HG03196 (cell line): Measurements from ENCODE around the gene CMTM1.
"Not testable (repeated sequence)": the region's sequence is repeated elsewhere in the genome, so short reads cannot be mapped to it uniquely, and the experiment has no call there.

Source experiments
- ATAC-seq: cut with Tn5 transposase; IDR thresholded peaks from one replicate; pipeline ENCODE4 v1.9.1; 2021; ENCODE audit not compliant: unreplicated experiment

CMTM1 gene

DNA sequence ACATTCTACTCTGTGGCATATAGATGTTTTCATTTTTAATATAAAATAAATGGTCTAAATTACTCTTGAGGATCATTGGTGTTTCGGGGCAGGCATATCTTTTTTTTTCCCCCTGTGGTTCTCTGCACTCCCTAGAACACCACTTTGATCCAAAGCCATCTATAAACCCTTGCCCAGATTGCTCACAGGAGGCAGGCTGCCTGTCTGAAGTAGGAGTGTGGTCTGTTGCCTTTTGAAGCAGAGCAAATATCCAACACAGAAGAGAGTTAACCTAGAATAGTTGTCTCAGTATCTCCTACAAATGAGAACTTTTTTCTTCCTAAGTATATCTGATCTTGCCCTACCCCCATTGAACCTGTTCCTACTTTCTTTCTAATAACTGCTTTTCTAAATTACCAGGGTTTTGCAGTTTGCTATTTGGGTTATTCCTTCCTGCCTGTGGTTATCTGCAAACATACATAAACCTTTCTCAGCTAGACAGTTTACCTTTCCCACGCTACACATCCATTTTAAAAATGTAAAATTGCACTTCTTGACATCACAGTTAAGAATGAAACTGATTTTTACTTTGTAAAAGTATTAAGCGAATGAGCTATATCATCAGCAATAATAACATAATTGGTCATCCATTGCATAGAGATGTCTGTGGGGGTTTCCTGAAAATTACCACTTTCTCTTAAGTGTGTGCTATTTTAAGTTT lies 4.7 kb upstream of the CMTM1 start:
- ATAC-seq = no peak

DNA sequence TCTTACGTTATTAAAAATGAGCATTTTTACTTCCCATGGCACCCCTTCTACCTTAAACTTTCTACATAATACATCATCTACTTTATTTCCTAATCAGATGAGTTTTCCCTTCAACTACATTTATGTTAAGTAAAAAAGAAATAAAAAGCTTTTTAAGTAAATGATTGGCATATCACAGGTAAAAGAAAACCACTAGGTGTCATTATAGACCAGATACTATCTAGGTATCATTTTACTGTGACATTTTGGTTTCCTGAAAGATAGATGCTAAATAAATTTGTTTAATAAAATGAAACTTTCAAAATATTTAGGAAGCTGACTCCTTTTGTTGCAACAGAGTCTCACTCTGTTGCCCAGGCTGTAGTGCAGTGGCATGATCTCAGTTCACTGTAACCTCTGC lies 3.8 kb upstream of the CMTM1 start:
- no peak for ATAC-seq

DNA sequence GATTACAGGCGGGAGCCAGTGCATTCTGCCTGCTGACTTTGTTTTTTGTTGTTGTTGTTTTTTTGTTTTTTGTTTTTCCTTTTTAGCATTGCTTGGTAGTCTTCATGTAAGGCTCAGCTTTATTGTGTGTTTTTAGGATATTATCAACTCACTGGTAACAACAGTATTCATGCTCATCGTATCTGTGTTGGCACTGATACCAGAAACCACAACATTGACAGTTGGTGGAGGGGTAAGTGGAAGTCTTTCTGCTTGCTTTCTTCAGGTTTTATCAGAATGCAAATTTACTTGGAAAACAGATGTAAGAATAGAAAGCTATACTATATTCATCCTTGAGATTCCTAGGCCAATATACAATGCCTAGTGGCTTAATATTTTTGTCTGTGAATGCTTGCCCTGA lies 3.3 kb upstream of the CMTM1 start:
- ATAC-seq = no peak

DNA sequence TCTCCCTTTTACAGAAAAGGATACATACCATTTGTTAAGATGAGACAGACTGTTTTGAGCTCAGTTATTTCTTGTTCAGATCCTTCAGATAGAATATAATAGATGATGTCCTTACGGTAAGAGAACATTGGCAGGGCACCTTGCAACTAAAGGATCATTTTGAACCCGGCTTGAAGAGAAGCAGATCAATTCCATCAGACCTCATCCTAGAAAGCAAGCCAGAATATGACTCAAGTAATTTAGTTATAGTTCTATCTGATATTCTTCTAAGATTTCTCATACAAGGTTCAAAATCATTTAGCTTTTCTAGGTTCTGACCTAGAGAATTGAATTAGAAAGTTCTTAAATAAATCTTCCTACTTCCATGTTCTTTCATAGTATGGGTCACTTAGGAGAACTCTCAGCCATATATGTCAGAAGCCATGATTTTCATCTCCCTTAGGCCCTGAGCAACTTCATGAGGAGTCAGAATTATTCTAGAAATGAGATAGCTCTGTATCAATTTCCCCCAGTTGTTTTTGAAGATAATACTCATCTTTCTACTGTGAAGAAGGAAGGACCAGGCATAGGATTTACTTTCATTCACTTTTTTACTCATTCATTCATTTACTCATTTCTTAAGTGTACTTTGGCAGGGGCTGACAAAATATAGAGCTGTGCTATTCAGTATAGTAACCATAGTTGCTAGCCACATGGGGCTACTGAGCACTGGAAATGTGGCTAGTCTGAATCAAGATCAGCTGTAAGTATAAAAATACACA lies 2.5 kb upstream of the CMTM1 start:
- ATAC-seq = no peak

DNA sequence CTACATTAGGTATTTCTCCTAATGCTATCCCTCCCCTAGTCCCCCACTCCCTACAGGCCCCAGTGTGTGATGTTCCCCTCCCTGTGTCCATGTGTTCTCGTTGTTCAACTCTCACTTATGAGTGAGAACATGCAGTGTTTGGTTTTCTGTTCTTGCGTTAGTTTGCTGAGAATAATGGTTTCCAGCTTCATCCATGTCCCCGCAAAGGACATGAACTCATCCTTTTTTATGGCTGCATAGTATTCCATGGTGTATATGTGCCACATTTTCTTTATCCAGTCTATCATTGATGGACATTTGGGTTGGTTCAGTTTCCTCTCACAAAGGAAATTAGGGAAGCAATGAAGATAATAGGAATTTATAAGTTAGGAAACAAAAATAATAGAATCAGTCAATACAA lies 1.0 kb downstream of the CMTM1 start:
- not testable (repeated sequence) for ATAC-seq

DNA sequence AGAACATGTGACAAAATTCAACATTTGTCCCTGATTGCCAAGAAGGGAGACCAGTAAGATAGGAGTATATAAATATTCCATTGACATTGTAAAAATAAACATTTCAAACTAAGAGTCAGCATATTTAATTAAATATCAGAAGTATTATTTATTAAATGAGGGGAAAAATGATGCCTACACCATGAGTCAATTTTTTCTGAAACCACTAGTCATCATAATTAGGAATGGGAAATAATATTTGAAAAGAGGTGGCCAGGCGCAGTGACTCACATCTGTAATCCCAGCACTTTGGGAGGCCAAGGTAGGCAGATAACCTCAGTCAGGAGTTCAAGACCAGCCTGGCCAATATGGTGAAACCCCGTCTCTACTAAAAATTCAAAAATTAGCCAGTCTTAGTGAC lies 2.1 kb downstream of the CMTM1 start:
- no peak for ATAC-seq

DNA sequence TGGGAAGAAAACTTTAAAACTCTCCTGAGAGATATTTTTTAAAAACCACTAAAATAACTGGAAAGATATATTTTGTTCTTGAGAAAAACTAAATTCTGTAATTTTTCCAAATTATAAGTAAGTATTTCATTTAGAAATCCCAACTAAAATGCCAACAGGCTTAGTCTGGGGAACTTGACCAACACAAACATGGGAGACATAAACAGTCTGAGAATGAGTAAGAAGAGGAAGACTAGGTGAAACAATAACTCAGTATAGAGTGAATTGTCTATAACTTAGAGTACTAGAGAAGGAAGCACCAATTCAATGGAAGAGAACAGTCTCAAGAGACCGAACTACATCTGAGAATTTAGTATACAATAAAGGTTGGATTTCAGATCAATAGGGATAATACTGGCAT lies 2.9 kb downstream of the CMTM1 start:
- no peak for ATAC-seq

DNA sequence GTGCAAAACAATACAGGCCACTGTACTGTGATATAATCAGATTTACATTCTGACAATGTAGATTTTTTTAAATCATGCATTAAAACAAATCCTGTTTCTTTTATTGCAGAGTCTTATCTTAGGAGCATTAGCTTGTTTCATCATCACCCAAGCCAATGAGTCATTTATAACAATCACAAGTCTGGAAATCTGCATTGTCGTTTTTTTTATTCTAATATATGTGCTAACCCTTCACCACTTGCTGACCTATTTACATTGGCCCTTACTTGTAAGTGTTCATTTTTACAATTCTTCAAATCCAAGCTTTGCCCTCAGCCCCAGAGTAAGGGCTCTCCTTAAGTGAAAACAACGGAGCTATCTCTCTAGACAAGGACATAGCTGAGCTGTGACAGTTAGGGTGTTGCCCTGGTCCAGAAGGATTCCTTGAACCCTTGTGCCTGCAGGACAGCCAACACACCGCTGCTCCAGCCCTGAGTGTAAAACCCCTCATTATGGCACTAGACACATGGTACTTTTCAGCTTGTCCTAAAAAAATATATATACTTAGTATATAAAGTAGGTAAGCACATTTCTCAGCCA lies 3.7 kb downstream of the CMTM1 start:
- ATAC-seq = no peak

DNA sequence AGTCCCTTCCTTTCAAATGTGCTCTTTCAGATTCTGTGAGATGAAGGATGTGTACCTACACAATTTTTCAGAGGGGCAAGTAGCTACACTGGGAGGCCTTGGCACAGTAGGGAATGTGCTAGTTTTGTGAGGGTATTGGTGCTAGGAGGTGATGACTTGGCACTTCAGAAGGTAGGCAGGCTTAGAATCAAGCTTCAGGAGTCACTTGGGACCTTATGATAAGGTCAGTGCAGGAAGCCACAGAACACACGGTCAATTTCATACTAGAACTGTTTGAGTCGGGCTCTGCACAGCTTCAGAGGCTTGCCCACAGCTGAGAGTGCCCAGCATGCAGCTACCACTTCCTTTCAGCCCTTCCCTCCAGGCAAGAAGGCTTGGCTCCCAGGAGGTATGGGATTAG lies 6.1 kb downstream of the CMTM1 start:
- no peak for ATAC-seq

DNA sequence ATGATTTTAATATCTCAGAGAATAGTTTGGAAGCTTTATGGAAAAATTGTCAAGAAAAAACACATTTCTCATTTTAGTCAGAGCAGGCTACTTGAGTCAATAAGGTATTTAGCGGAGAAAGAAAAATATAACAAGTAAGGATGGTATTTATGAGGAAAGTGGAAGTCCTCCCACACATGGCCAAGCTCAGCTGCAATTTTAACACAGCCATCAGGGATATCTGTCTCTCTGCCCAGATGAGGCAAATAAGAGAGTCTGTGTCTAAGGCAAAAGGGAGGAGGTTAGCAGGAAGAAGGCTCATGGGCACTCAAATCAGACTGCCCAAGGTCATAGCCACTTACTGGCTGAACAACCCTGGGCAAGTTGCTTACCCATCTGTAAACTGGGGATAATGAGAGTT lies 7.8 kb downstream of the CMTM1 start:
- ATAC-seq = no peak

DNA sequence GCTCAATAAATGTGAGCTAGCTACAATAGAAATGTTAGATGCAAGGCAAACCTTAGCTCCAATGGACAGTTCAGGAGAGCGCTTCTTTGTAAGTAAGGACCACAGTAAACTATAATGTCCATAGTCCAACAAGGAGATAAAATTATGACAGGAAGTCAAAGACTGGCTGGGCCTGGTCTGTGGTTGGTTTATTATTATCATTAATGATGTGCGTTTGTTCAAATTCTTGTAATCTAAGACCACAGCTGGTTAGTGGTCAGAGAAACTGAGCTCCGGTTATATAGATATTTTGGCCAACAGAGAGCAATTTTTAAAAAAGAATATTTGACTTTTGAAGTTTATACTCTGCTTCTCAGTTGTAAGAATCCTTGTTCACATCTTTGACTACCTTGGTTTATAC lies 8.3 kb downstream of the CMTM1 start:
- ATAC-seq = no peak

DNA sequence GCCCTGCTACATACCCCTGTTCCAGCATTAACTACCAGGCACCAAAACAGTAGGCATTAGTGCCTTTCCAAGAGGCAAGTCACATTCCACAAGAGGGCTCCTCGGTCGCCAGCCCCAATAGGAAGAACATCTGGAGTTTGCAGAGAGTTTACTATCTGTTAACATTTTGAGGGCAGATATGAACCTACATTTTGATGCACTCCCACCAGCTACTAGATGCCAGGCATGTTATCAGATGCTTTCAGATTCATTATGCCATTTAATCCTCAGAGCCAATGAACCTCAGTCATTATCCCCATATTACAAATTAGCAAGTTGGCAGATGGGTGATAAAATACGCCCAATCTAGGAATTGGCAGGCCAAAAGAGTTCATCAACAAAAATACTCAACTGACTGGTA lies 8.8 kb downstream of the CMTM1 start:
- ATAC-seq = no peak

DNA sequence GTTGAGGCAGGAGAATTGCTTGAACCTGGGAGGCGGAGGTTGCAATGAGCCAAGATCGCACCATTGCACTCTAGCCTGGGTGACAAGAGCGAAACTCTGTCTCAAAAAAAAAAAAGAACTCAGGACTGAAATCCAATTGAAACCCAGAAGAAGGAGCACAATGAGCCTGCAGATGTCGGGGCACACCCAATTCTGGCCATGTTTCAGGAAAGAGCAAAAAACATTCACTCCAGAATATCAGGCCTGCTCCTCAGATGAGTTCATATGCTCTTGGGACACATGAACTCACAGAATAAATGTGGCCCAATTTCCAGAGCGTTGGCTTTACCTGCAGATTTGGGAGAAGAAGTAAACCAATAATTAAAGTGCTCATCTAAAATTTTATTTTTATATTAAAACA lies 10.1 kb downstream of the CMTM1 start:
- no peak for ATAC-seq

DNA sequence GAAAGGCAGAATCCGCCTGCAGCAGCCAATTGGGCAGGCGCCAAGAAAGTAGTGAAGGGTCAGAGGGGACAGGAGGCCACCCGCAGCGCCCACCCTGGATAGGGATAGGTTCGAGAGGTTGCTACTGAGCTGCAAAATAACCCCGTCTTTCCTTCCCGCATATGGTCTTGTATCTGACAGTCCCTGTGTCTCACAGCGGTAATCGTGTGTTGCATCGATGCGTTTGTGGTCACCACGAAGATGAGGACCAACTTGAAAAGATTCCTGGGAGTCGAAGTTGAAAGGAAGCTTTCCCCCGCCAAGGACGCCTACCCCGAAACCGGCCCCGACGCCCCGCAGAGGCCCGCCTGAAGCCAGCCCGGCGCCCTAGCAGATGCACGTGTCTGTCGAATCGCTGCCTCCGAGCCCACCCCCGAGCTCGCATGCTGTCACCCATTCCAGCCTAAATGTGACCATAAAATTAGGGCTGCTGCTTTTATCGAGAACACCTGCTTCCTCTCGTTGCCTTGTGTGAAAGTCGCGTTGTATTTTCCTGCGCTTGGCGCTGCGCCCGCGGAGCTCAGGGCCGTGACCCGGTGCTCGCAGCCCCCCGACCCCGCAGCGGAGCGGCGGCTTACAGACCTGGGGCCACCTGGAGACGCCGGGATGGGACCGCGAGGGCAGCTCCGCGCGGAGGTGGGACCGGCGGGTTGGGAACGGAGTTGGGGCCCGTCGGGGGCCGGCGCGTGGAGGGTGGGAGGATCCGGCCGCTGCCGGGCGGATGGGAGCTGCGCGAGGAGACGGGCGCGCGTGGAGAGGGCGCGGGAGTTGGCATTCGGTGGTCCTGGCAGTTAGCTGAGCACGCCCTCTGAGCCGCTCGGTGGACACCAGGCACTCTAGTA lies 12.7 kb downstream of the CMTM1 start, which contains the start of gene CMTM2:
TSS of gene CMTM2 (plus strand) at position 813 of the 881 bp plus-strand sequence. CDS start 145 bp downstream, outside the sequence.
- no peak for ATAC-seq

DNA sequence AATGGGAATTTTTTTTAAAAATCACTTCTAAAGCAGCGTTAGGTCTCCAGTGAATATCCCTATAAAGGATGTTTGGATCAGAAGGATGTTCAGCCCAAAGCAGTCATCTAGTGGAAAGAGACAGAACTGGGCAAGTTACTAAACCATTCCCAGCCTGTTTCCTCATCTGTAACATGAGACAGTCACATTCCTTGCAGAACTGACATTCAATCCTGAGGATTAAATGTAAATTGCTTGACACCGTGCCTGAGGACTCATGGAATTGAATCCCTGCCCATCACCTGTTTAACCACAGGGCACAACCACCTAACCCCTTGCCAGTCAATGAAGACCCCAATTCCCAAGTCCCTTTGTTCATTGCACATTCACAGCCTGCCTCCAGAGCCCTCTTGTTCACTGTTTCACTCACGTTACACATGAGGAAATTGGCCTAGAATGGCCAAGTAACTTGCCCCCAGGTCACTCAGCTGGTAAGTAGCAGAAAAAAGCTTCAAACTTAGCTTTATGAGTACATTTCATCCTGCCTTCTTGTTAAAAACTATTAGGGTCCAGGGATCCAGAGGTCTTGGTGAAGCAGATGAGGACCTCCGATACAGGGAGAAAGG lies 14.5 kb downstream of the CMTM1 start:
- no peak for ATAC-seq

DNA sequence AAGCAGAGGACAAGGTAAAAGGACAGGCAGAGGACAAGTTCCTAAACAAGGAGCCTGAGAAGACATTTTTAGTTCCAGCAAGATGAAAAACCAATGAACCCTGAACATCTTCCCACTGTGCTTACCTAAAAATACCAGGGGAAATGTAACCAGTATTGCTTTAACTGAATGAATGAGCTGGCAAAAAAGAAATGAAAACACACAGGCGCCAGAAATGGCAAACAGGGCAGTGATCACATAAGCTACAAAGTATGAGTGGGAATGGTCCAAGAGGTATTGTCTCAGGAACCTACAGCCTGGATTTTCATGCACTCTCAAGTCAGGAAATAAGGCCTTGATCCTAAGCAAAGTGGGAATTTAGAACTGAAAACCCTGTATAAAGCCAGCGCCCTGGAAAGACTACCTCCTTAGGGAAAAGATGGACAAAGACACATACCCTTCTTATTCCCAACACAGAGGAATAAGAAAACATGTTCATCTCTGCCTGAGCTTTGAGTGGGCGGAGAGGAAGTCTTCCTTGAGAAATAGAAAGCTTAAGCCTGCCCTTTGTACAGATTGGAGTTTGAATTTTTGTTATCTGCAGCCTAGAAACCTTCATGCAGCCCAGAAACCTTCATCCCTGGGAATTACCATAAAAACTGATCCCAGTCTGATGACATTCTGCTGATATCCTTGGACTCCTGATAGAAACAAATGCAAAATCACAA lies 15.2 kb downstream of the CMTM1 start:
- no peak for ATAC-seq

DNA sequence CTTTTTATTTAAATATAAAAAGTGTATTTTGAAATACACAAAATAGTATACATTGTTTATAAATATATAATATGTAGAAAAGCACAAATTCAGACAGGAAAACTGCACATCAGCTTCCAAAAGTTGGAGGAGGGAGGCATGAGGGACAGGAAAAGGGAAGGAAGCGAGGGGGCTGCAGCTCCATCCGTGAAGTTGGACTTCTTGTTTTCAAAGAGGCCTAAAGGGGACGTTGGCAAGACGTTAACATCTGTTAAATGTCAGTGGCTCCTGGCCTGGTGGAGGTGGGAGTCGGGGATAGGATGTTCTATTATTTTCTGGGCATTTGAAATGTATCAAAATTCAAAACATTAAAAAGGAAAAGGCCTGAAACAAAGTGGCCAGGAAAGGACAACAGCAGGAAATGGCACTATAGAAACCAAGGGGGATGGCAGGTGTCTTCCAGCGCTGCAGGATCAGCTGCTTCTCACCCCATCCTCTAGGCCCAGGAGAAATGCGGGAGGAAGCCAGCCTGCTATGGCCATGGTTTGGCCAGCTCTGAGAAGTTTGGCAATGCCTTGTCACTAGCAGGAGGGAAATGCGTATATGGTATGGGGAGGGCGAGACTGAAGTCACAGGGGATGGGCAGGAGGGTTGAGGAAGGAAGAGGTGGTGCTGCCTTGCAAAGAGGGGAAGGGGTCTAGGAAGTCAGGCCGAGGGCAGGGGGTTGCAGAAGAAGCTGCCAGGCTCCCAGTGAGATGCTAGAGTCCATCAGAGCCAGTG lies 19.4 kb downstream of the CMTM1 start:
- no peak for ATAC-seq

DNA sequence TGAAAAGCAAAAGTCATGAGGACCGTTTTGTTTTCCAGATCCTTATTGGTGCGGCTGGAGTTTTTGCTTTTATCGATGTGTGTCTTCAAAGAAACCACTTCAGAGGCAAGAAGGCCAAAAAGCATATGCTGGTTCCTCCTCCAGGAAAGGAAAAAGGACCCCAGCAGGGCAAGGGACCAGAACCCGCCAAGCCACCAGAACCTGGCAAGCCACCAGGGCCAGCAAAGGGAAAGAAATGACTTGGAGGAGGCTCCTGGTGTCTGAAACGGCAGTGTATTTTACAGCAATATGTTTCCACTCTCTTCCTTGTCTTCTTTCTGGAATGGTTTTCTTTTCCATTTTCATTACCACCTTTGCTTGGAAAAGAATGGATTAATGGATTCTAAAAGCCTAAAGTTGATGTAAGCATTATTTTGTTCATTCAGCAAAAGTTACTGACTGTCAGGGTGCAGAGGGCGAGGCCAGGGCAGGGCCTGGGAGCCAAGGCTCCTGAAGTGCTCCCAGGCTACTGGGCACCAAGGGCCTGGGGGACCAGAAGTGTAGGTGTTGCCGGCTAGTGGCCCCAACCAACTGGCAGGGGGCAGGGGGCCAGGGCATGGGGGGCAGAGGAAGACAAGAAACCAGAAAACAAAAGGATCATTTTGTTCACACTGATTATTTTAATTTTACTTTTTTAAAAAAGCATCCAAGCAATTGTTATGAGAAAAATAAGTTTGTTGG lies 21.8 kb downstream of the CMTM1 start:
- ATAC-seq = no peak
